HUDEP-2 (cell line): ENCODE results near the gene ICA1L.
"Not testable (repeated sequence)": the region's sequence is repeated elsewhere in the genome, so short reads cannot be mapped to it uniquely, and the experiment has no call there.

ENCODE experiments used
- DNase-seq, 76 experiments: peaks; one replicate each; lab custom pipeline; 2025; ENCODE audit not compliant: unreplicated experiment in 76 of 76; lab: John Stamatoyannopoulos, UW

The ICA1L gene

GRCh38 chr2:202871300-202872141 lies at the start of gene ICA1L:
Gene ICA1L (minus strand): TSS chr2:202871766. CDS start chr2:202829009, 42,757 bp downstream.
- DNase-seq: peak in 48 of 76 experiments; percentile 5 to 70 (median 43)

- no peak for DNase-seq
These were observed 47.3 kb upstream of the ICA1L start for GRCh38 chr2:202918860-202919259.

GRCh38 chr2:202912342-202913201 lies 41.0 kb upstream of the ICA1L start:
- peak in 2 of 76 experiments; percentile 12 to 48 for DNase-seq

GRCh38 chr2:202911512-202912341 lies 40.2 kb upstream of the ICA1L start, which contains the start of the genes CARF and WDR12:
Gene CARF (plus strand): TSS chr2:202912275. CDS start chr2:202941903, 29,628 bp downstream.
Gene WDR12 (minus strand): TSS chr2:202911673. CDS start chr2:202911476, 197 bp downstream.
- peak in 74 of 76 experiments; percentile 34 to 91 (median 81) for DNase-seq

- peak in 20 of 76 experiments; percentile 29 to 85 (median 63) for DNase-seq
These were observed 39.6 kb upstream of the ICA1L start for GRCh38 chr2:202911203-202911511.

- peak in 3 of 76 experiments; percentile 1 to 40 (median 8) for DNase-seq
These were observed 39.1 kb upstream of the ICA1L start for GRCh38 chr2:202910698-202911097.

GRCh38 chr2:202910250-202910649 lies 38.7 kb upstream of the ICA1L start:
- not testable (repeated sequence) for DNase-seq

GRCh38 chr2:202909394-202910192 lies 38.0 kb upstream of the ICA1L start:
- DNase-seq: no peak

- DNase-seq: peak in 3 of 76 experiments; percentile 2 to 19 (median 3)
These were observed 36.6 kb upstream of the ICA1L start for GRCh38 chr2:202908186-202908585.

GRCh38 chr2:202905507-202905906 lies 33.9 kb upstream of the ICA1L start:
- DNase-seq: not testable (repeated sequence)

- DNase-seq: no peak
These were observed 13.6 kb upstream of the ICA1L start for GRCh38 chr2:202885190-202885589.

- peak in 1 of 76 experiments; percentile 18 for DNase-seq
These were observed 12.6 kb upstream of the ICA1L start for GRCh38 chr2:202883987-202884675.

- no peak for DNase-seq
These were observed 10.0 kb upstream of the ICA1L start for GRCh38 chr2:202881570-202881969.

- DNase-seq: no peak
These were observed 6.1 kb upstream of the ICA1L start for GRCh38 chr2:202877699-202878098.

- DNase-seq: peak in 65 of 76 experiments; percentile 2 to 65 (median 41)
These were observed 901 bp downstream of the ICA1L start for GRCh38 chr2:202870431-202871299.

GRCh38 chr2:202861987-202862386 lies 9.6 kb downstream of the ICA1L start:
- DNase-seq: no peak

- DNase-seq: no peak
These were observed 13.0 kb downstream of the ICA1L start for GRCh38 chr2:202858601-202859000.

GRCh38 chr2:202849343-202849742 lies 22.2 kb downstream of the ICA1L start:
- not testable (repeated sequence) for DNase-seq
